ENCODE results near the gene ASTN2. TPM values are rescaled to one million over a fixed set of nuclear protein-coding genes. Genes with fewer than 3 reads are reported as not detected.

Gene ASTN2
- total and polyA plus RNA-seq, 4 donors: 0.57 to 2.9 (median 1.4) TPM

DNA sequence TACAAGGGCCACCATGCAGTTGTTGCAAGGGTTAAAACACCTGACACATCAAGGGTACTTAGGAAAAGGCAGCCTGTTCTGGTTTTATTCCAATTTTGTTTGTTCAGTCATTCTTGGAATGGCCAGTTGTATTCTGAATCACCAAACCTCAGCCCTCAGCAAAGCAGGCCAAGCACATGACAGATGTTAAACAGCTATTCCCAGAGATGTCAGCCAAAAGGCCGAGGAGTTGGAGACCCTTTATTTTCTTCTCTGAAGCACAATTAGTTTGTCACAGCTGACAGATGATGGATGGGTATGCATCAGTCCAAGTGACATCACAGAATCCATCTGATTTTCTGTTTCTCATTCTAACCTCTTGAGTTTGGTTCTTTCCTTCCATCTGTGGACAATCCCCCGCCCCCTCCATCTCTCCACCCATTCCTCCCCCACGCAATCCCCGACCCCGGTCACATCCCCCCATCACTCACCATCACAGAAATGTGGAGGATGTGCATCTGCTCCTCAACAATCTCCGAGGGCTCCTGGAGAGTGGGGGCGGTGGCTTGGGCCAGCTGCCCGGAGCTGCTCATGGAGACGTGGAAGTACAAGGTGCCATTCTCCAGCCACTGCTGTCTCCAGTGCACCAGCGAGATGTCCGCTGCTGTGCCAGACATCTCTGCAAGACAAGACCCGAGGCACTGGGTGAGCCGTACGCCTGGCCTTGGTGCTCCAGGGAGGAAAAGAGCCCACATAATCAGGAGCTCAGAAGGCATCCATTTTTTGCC, 123.8 kb downstream of the ASTN2 start:
- Histone ChIP-seq H3K36me3 (ENCODE audit: control insufficient read depth in 4 of 4, insufficient read depth in 3 of 4, low read depth in 1 of 4, low read length in 3 of 4) (no peaks in the 10 kb centered on the region), H3K4me1 (ENCODE audit: control insufficient read depth in 4 of 4, insufficient read depth in 4 of 4, low read length in 3 of 4) (no peaks in the 10 kb centered on the region), H3K9me3 (ENCODE audit: control insufficient read depth in 4 of 4, low read length in 3 of 4) (no peaks in the 10 kb centered on the region), H3K27me3 (ENCODE audit: control insufficient read depth in 4 of 4, insufficient read depth in 4 of 4, low read length in 3 of 4) (peaks cover 0 to 5% (median 0%) of the 10 kb centered on the region in 4 donors), H3K27ac (ENCODE audit: low read depth in 1 of 2, low read length in 2 of 2) (no peak overlapping the region), H3K9ac (ENCODE audit: low read depth in 1 of 2, low read length in 2 of 2) (no peak overlapping the region), H3K4me3 (ENCODE audit: low read depth in 1 of 3, low read length in 3 of 3) (no peak overlapping the region)
- no peak for DNase-seq (ENCODE audit: low spot score)
- WGBS: 75% methylated on average over 14 of the region's 14 CpGs
- TF ChIP-seq NR2F2 (IDR thresholded peaks at IDR 0.05) (no peak), FOXA1 (IDR thresholded peaks at IDR 0.05) (no peak), YY1 (IDR thresholded peaks at IDR 0.05) (no peak), TAF1 (conservative IDR thresholded peaks at IDR 0.05) (no peak), FOXA2 (IDR thresholded peaks at IDR 0.05) (no peak), HNF4A (conservative IDR thresholded peaks at IDR 0.05) (no peak), SP1 (IDR thresholded peaks at IDR 0.05) (no peak), RAD21 (IDR thresholded peaks at IDR 0.05) (no peak), JUND (IDR thresholded peaks at IDR 0.05) (no peak), RXRA (IDR thresholded peaks at IDR 0.05) (no peak), GABPA (IDR thresholded peaks at IDR 0.05 in 1 of 2, conservative IDR thresholded peaks at IDR 0.05 in 1 of 2) (no peak), HNF4G (IDR thresholded peaks at IDR 0.05) (no peak), EGR1 (IDR thresholded peaks at IDR 0.05; ENCODE audit: low read depth in 2 of 2) (no peak)
- TF ChIP-seq, protein P1, sequence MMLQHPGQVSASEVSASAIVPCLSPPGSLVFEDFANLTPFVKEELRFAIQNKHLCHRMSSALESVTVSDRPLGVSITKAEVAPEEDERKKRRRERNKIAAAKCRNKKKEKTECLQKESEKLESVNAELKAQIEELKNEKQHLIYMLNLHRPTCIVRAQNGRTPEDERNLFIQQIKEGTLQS (IDR thresholded peaks at IDR 0.05): no peak
- TF ChIP-seq, protein P2, sequence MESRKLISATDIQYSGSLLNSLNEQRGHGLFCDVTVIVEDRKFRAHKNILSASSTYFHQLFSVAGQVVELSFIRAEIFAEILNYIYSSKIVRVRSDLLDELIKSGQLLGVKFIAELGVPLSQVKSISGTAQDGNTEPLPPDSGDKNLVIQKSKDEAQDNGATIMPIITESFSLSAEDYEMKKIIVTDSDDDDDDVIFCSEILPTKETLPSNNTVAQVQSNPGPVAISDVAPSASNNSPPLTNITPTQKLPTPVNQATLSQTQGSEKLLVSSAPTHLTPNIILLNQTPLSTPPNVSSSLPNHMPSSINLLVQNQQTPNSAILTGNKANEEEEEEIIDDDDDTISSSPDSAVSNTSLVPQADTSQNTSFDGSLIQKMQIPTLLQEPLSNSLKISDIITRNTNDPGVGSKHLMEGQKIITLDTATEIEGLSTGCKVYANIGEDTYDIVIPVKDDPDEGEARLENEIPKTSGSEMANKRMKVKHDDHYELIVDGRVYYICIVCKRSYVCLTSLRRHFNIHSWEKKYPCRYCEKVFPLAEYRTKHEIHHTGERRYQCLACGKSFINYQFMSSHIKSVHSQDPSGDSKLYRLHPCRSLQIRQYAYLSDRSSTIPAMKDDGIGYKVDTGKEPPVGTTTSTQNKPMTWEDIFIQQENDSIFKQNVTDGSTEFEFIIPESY (IDR thresholded peaks at IDR 0.05): no peak
- TF ChIP-seq, protein P3, sequence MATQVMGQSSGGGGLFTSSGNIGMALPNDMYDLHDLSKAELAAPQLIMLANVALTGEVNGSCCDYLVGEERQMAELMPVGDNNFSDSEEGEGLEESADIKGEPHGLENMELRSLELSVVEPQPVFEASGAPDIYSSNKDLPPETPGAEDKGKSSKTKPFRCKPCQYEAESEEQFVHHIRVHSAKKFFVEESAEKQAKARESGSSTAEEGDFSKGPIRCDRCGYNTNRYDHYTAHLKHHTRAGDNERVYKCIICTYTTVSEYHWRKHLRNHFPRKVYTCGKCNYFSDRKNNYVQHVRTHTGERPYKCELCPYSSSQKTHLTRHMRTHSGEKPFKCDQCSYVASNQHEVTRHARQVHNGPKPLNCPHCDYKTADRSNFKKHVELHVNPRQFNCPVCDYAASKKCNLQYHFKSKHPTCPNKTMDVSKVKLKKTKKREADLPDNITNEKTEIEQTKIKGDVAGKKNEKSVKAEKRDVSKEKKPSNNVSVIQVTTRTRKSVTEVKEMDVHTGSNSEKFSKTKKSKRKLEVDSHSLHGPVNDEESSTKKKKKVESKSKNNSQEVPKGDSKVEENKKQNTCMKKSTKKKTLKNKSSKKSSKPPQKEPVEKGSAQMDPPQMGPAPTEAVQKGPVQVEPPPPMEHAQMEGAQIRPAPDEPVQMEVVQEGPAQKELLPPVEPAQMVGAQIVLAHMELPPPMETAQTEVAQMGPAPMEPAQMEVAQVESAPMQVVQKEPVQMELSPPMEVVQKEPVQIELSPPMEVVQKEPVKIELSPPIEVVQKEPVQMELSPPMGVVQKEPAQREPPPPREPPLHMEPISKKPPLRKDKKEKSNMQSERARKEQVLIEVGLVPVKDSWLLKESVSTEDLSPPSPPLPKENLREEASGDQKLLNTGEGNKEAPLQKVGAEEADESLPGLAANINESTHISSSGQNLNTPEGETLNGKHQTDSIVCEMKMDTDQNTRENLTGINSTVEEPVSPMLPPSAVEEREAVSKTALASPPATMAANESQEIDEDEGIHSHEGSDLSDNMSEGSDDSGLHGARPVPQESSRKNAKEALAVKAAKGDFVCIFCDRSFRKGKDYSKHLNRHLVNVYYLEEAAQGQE (IDR thresholded peaks at IDR 0.05): no peak
- TF ChIP-seq, protein P4, sequence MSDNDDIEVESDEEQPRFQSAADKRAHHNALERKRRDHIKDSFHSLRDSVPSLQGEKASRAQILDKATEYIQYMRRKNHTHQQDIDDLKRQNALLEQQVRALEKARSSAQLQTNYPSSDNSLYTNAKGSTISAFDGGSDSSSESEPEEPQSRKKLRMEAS (IDR thresholded peaks at IDR 0.05): no peak
- TF ChIP-seq, protein P5, sequence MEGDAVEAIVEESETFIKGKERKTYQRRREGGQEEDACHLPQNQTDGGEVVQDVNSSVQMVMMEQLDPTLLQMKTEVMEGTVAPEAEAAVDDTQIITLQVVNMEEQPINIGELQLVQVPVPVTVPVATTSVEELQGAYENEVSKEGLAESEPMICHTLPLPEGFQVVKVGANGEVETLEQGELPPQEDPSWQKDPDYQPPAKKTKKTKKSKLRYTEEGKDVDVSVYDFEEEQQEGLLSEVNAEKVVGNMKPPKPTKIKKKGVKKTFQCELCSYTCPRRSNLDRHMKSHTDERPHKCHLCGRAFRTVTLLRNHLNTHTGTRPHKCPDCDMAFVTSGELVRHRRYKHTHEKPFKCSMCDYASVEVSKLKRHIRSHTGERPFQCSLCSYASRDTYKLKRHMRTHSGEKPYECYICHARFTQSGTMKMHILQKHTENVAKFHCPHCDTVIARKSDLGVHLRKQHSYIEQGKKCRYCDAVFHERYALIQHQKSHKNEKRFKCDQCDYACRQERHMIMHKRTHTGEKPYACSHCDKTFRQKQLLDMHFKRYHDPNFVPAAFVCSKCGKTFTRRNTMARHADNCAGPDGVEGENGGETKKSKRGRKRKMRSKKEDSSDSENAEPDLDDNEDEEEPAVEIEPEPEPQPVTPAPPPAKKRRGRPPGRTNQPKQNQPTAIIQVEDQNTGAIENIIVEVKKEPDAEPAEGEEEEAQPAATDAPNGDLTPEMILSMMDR (IDR thresholded peaks at IDR 0.05; ENCODE audit: low read depth, low read length, missing input control): no peak

Measured in liver (tissue), 9 donors.